H1 (cell line): ENCODE results near the gene OPCML. TPM values are rescaled to one million over a fixed set of nuclear protein-coding genes. Genes with fewer than 3 reads are reported as not detected.

ENCODE experiments used
- CTCF ChIA-PET: fragments of 300-600 bp; sonication (Branson Sonifier 250); formaldehyde crosslinking; loops from one replicate; lab custom pipeline; 2021; ENCODE audit not compliant: partially characterized antibody; lab: Charles Lee
- POLR2A ChIA-PET: fragments of 300-600 bp; sonication (Branson Sonifier 250); formaldehyde crosslinking; loops from one replicate; lab custom pipeline; 2021; ENCODE audit warnings: inconsistent platforms; ENCODE audit not compliant: partially characterized antibody; lab: Charles Lee
- DNase-seq, 2 experiments: peaks; one replicate each; pipeline versions ENCODE4 v3.0.0 to v3.0.0-alpha.2; 2010 to 2022; ENCODE audit warnings: low spot score in 2 of 2, low read depth in 1 of 2, mixed read lengths in 1 of 2
- FAIRE-seq: peaks from 2 replicates; lab custom pipeline; 2011; peaks lifted over from hg19 to GRCh38; lab: Jason Lieb, UNC
- H2AFZ ChIP-seq: 2 replicates; pipeline ENCODE4 v1.8.1; 2012; ENCODE audit warnings: low read length, inconsistent platforms
- H2AK5ac ChIP-seq: 2 replicates; pipeline ENCODE4 v1.6.1; 2013; ENCODE audit warnings: low read depth, low read length
- H2BK120ac ChIP-seq: replicated peaks from 2 replicates; pipeline ENCODE3; 2013; ENCODE audit warnings: low read depth, low read length, inconsistent platforms
- H2BK12ac ChIP-seq: 2 replicates; pipeline ENCODE4 v1.6.1; 2013; ENCODE audit warnings: low read depth, low read length
- H2BK15ac ChIP-seq: 2 replicates; pipeline ENCODE4 v1.6.1; 2013; ENCODE audit warnings: low read length
- H2BK20ac ChIP-seq: 2 replicates; pipeline ENCODE4 v1.6.1; 2013; ENCODE audit warnings: low read length
- H2BK5ac ChIP-seq: 2 replicates; pipeline ENCODE4 v1.6.1; 2013; ENCODE audit warnings: low read depth, low read length
- H3K14ac ChIP-seq: 2 replicates; pipeline ENCODE4 v1.6.1; 2013; ENCODE audit warnings: inconsistent platforms; ENCODE audit not compliant: insufficient read length
- H3K18ac ChIP-seq: 2 replicates; pipeline ENCODE4 v1.6.1; 2013; ENCODE audit warnings: low read length; ENCODE audit errors: extremely low read depth
- H3K23ac ChIP-seq: 2 replicates; pipeline ENCODE4 v1.6.1; 2013; ENCODE audit warnings: inconsistent platforms; ENCODE audit not compliant: insufficient read length
- H3K23me2 ChIP-seq: 2 replicates; pipeline ENCODE4 v1.6.1; 2013; ENCODE audit warnings: low read depth, low read length
- H3K27ac ChIP-seq: 2 replicates; pipeline ENCODE4 v1.6.1; 2011; ENCODE audit warnings: low read depth, low read length, inconsistent platforms
- H3K27me3 ChIP-seq, 4 experiments: replicated peaks in 1 of 4; 1 replicate in 1 of 4; 2 replicates in 3 of 4; pipeline versions ENCODE4 v1.6.1 to v1.8.1; 2011 to 2013; ENCODE audit warnings: low read length in 3 of 4, mild to moderate bottlenecking in 3 of 4, inconsistent platforms in 2 of 4, mixed read lengths in 2 of 4, moderate library complexity in 1 of 4; ENCODE audit not compliant: control insufficient read depth in 3 of 4, insufficient read depth in 3 of 4; ENCODE audit errors: extremely low read depth in 1 of 4
- H3K36me3 ChIP-seq, 4 experiments: 2 replicates each; pipeline versions ENCODE4 v1.6.1 to v1.8.1; 2011 to 2013; ENCODE audit warnings: mild to moderate bottlenecking in 4 of 4, low read length in 3 of 4, moderate library complexity in 2 of 4, control low read depth in 1 of 4, inconsistent platforms in 1 of 4; ENCODE audit not compliant: insufficient read depth in 4 of 4, control insufficient read depth in 2 of 4
- H3K4ac ChIP-seq: replicated peaks from 2 replicates; pipeline ENCODE3; 2013; ENCODE audit warnings: low read length, low read depth, mixed read lengths, inconsistent platforms; ENCODE audit not compliant: insufficient read length
- H3K4me1 ChIP-seq, 4 experiments: replicated peaks in 1 of 4; 1 replicate in 1 of 4; 2 replicates in 3 of 4; pipeline versions ENCODE4 v1.6.1 to v1.8.1; 2011 to 2013; ENCODE audit warnings: low read length in 3 of 4, inconsistent platforms in 2 of 4, mixed read lengths in 1 of 4; ENCODE audit not compliant: insufficient read depth in 4 of 4, control insufficient read depth in 3 of 4
- H3K4me2 ChIP-seq, 2 experiments: 2 replicates each; pipeline versions ENCODE4 v1.6.1 to v1.8.1; 2011 to 2013; ENCODE audit warnings: low read depth in 2 of 2, low read length in 2 of 2, control low read depth in 1 of 2, inconsistent platforms in 1 of 2, mild to moderate bottlenecking in 1 of 2; ENCODE audit not compliant: insufficient read depth in 1 of 2
- H3K4me3 ChIP-seq, 4 experiments: fragments of 200-600, 300-600 bp in 1 of 4; sonication (generic), shearing (Covaris generic), sonication (Bioruptor Twin) in 1 of 4; 2 replicates each; pipeline versions ENCODE4 v1.5.1 to v1.8.1; 2011 to 2016; ENCODE audit warnings: low read length in 4 of 4, low read depth in 3 of 4, control low read depth in 2 of 4, inconsistent platforms in 2 of 4, mild to moderate bottlenecking in 2 of 4, mixed read lengths in 1 of 4, moderate library complexity in 1 of 4; ENCODE audit not compliant: insufficient read depth in 2 of 4; ENCODE audit errors: extremely low read depth in 1 of 4
- H3K56ac ChIP-seq: replicated peaks from 2 replicates; pipeline ENCODE3; 2013; ENCODE audit warnings: low read depth, mild to moderate bottlenecking, mixed read lengths, low read length, inconsistent platforms; ENCODE audit not compliant: insufficient read length
- H3K79me1 ChIP-seq: 2 replicates; pipeline ENCODE4 v1.6.1; 2013; ENCODE audit warnings: low read depth, low read length, control low read depth
- H3K79me2 ChIP-seq, 2 experiments: 2 replicates each; pipeline versions ENCODE4 v1.6.1 to v1.8.1; 2012 to 2013; ENCODE audit warnings: low read length in 2 of 2, mild to moderate bottlenecking in 2 of 2, inconsistent platforms in 1 of 2; ENCODE audit not compliant: insufficient read depth in 2 of 2, control insufficient read depth in 1 of 2
- H3K9ac ChIP-seq, 4 experiments: replicated peaks in 1 of 4; 1 replicate in 1 of 4; 2 replicates in 3 of 4; pipeline versions ENCODE4 v1.6.1 to v1.8.1; 2011 to 2013; ENCODE audit warnings: low read depth in 3 of 4, low read length in 3 of 4, control low read depth in 2 of 4, mild to moderate bottlenecking in 2 of 4, moderate library complexity in 2 of 4, inconsistent platforms in 1 of 4; ENCODE audit errors: extremely low read depth in 1 of 4
- H3K9me3 ChIP-seq, 2 experiments: 2 replicates each; pipeline versions ENCODE4 v1.6.1 to v1.8.1; 2012 to 2013; ENCODE audit warnings: mild to moderate bottlenecking in 2 of 2, moderate library complexity in 2 of 2, control low read depth in 1 of 2, inconsistent platforms in 1 of 2, low read depth in 1 of 2, low read length in 1 of 2, mixed read lengths in 1 of 2; ENCODE audit not compliant: insufficient read depth in 2 of 2
- H4K20me1 ChIP-seq, 2 experiments: replicated peaks in 1 of 2; 2 replicates each; pipeline versions ENCODE3 to v1.8.1; 2011 to 2013; ENCODE audit warnings: inconsistent platforms in 2 of 2, low read length in 2 of 2, mild to moderate bottlenecking in 1 of 2; ENCODE audit not compliant: insufficient read depth in 2 of 2, control insufficient read depth in 1 of 2
- H4K5ac ChIP-seq: 2 replicates; pipeline ENCODE4 v1.6.1; 2013; ENCODE audit warnings: low read length, low read depth, mixed read lengths, inconsistent platforms; ENCODE audit not compliant: insufficient read length
- H4K8ac ChIP-seq: 2 replicates; pipeline ENCODE4 v1.8.0; 2013; ENCODE audit warnings: mild to moderate bottlenecking, moderate library complexity, low read length, inconsistent platforms; ENCODE audit not compliant: insufficient read depth; ENCODE audit errors: extremely low read depth
- H4K91ac ChIP-seq: replicated peaks from 2 replicates; pipeline ENCODE3; 2013; ENCODE audit warnings: low read length, mixed read lengths, inconsistent platforms; ENCODE audit not compliant: insufficient read length
- BCL11A ChIP-seq, 2 experiments: IDR thresholded peaks; one replicate each; pipeline ENCODE4 v1.6.1; 2011; ENCODE audit warnings: low read depth in 2 of 2, low read length in 2 of 2, mild to moderate bottlenecking in 2 of 2
- GABPA ChIP-seq: IDR thresholded peaks from 2 replicates; pipeline ENCODE4 v1.6.1; 2011; ENCODE audit warnings: mild to moderate bottlenecking, low read length, moderate library complexity, borderline replicate concordance; ENCODE audit not compliant: insufficient read depth
- POLR2A ChIP-seq, 2 experiments: IDR thresholded peaks; 1 replicate in 1 of 2; 2 replicates in 1 of 2; pipeline ENCODE4 v1.6.1; 2011; ENCODE audit warnings: low read depth in 2 of 2, low read length in 2 of 2, mild to moderate bottlenecking in 2 of 2; ENCODE audit errors: control extremely low read depth in 1 of 2
- WGBS, 2 experiments: shearing (Covaris generic) in 1 of 2; methylation state at CpG; one replicate each; pipeline versions ENCODE4 v1.1.6 to v1.1.7; 2013 to 2015; ENCODE audit warnings: low lambda C conversion rate in 2 of 2, mixed read lengths in 2 of 2, inconsistent platforms in 1 of 2, low coverage in 1 of 2, missing lambda C conversion rate in 1 of 2; ENCODE audit not compliant: insufficient replicate concordance in 2 of 2, insufficient coverage in 1 of 2, insufficient read length in 1 of 2; ENCODE audit errors: extremely low coverage in 1 of 2, missing lambda C conversion rate in 1 of 2; 5-methylcytosine and 5-hydroxymethylcytosine counted together
- polyA plus RNA-seq, 7 experiments: library from polyadenylated mRNA; depleted of rRNA in 3 of 7; stranded (reverse) in 5 of 7; unstranded in 2 of 7; fragments of >200 nt in 5 of 7; fragments of 200-250 nt in 2 of 7; gene quantifications; 1 replicate in 5 of 7; 2 replicates in 1 of 7; 4 replicates in 1 of 7; pipeline versions ENCODE4 v1.2.1 to v1.2.3, GENCODE V29; 2011 to 2013; ENCODE audit warnings: missing spikeins in 2 of 7, mixed read lengths in 2 of 7
- total RNA-seq: library from RNA; stranded (reverse); fragmentation: NEBNext Ultra II Directional; extraction: Animal tissue kit (Norgen Biotek cat#: 25700); gene quantifications from 2 replicates; pipeline ENCODE4 v1.2.1, GENCODE V29; 2021

The OPCML gene
- total and polyA plus RNA-seq, 2 of the 8 experiments (the other 6 are each of a cell fraction or from before 2014, with no cell fraction given), result 2.3 to 3.1 TPM

DNA sequence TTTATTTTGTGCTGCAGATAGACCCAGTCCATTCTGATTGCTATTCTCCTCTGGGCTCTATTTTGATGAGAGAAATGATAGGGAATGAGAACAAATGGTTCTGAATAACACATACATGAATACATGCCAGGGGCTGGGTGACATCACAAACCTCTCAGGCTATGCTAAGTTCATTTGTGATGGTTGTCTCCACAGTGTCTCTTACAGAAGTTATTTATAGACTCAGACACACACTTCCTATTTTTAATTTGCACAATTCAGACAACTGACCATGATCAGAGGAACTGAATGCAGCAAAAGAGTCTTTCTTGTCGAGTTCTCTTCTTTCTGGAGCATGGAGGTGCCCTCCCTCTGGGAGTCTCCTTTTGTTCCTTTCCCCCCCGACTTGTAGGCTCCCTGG is 991.7 kb downstream of the OPCML start:
- H4K91ac ChIP-seq, result no peak overlapping the region
- H2BK20ac ChIP-seq, result no peak overlapping the region
- 86% methylated on average over 2 of the region's 2 CpGs; no CpG with 5 or more reads in 1 of the 2 experiments for WGBS, 2 experiments
- H3K4me3 ChIP-seq, result no peak overlapping the region
- POLR2A ChIA-PET, result no interaction called here
- H3K56ac ChIP-seq, result no peak overlapping the region
- no peaks in the 10 kb centered on the region for H3K36me3 ChIP-seq
- no peak for FAIRE-seq
- H2BK15ac ChIP-seq, result no peak overlapping the region
- peaks cover 5% of the 10 kb centered on the region; the same call in 1 of the 2 replicates for H3K23me2 ChIP-seq
- no peak for DNase-seq
- no peak overlapping the region for H2AFZ ChIP-seq
- H3K4ac ChIP-seq, result no peak overlapping the region
- H4K8ac ChIP-seq, result no peak overlapping the region
- H3K9ac ChIP-seq, result no peak overlapping the region
- H2BK12ac ChIP-seq, result no peak overlapping the region
- peaks cover 0 to 3% (median 0%) of the 10 kb centered on the region in 4 experiments; a peak in 1 of 7 replicates for H3K4me1 ChIP-seq
- H3K27ac ChIP-seq, result no peak overlapping the region
- peaks cover 0 to 5% of the 10 kb centered on the region in 2 experiments for H4K20me1 ChIP-seq
- no peak overlapping the region for H3K23ac ChIP-seq
- H2AK5ac ChIP-seq, result no peak overlapping the region
- H3K14ac ChIP-seq, result no peak overlapping the region
- no peak overlapping the region for H4K5ac ChIP-seq
- no peak overlapping the region for H2BK5ac ChIP-seq
- H3K79me1 ChIP-seq, result no peaks in the 10 kb centered on the region
- H3K9me3 ChIP-seq, result no peaks in the 10 kb centered on the region
- H2BK120ac ChIP-seq, result no peak overlapping the region
- no peak for TF ChIP-seq BCL11A (IDR thresholded peaks at IDR 0.05; ENCODE audit: low read depth in 2 of 2, low read length in 2 of 2)
- no peak for TF ChIP-seq GABPA
- TF ChIP-seq POLR2A (IDR thresholded peaks at IDR 0.05; ENCODE audit: control extremely low read depth in 1 of 2, low read depth in 2 of 2, low read length in 2 of 2), result no peak
- no peak overlapping the region for H3K4me2 ChIP-seq
- H3K27me3 ChIP-seq, result no peaks in the 10 kb centered on the region
- no peak overlapping the region for H3K18ac ChIP-seq
- CTCF ChIA-PET, result no interaction called here
- 0 out of 4 replicates have a peak, but pooled peaks cover 0 to 4% of the 10 kb centered on the region in 2 experiments for H3K79me2 ChIP-seq
